Bronchial epithelial cell (primary cell): Measurements from ENCODE around the gene METTL24. TPM values are rescaled to one million over a fixed set of nuclear protein-coding genes. Genes with fewer than 3 reads are reported as not detected.

Experiments
- DNase-seq: peaks from one replicate; pipeline ENCODE4 v3.0.0-alpha.2; 2010; ENCODE audit warnings: low read depth
- FAIRE-seq: peaks from 2 replicates; lab custom pipeline; 2011; peaks lifted over from hg19 to GRCh38; lab: Jason Lieb, UNC
- H3K27me3 ChIP-seq: 2 replicates; pipeline ENCODE4 v1.5.1; 2011; ENCODE audit warnings: low read length; ENCODE audit not compliant: control insufficient read depth, insufficient read depth
- H3K36me3 ChIP-seq: 2 replicates; pipeline ENCODE4 v1.5.1; 2011; ENCODE audit warnings: low read length; ENCODE audit not compliant: control insufficient read depth, insufficient read depth
- H3K4me3 ChIP-seq: 2 replicates; pipeline ENCODE4 v1.5.1; 2011; ENCODE audit warnings: mild to moderate bottlenecking, low read depth, low read length, control low read depth
- total RNA-seq: library from RNA; depleted of rRNA; stranded (reverse); fragments of >200 nt; gene quantifications from 2 replicates; pipeline ENCODE4 v1.2.1, GENCODE V29; 2014
- TF ChIP-seq, protein P1 (sequence below): IDR thresholded peaks from 2 replicates; pipeline ENCODE4 v1.5.1; 2011; ENCODE audit warnings: mild to moderate bottlenecking, moderate library complexity, low read length, control low read depth, inconsistent platforms; ENCODE audit not compliant: insufficient read depth, severe bottlenecking

The METTL24 gene
- total RNA-seq, 1 donor from 2014 or later: not detected

DNA sequence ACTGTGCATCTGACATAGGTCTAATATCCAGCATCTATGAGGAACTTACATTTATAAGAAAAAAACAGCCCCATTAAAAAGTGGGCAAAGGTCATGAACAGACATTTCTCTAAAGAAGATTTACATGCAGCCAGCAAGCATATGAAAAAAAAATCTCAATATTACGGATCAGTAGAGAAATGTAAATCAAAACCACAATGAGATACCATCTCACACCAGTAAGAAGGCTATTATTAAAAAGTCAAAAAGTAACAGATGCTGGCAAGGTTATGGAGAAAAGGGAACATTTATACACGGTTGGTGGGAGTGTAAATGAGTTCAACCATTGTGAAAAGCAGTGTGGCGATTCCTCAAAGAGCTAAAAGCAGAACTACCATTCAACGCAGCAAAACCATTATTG lies 13.1 kb downstream of the METTL24 start:
- Histone ChIP-seq H3K27me3 (no peaks in the 10 kb centered on the region), H3K36me3 (no peaks in the 10 kb centered on the region), H3K4me3 (no peak overlapping the region)
- no peak for DNase-seq
- TF ChIP-seq, protein P1, sequence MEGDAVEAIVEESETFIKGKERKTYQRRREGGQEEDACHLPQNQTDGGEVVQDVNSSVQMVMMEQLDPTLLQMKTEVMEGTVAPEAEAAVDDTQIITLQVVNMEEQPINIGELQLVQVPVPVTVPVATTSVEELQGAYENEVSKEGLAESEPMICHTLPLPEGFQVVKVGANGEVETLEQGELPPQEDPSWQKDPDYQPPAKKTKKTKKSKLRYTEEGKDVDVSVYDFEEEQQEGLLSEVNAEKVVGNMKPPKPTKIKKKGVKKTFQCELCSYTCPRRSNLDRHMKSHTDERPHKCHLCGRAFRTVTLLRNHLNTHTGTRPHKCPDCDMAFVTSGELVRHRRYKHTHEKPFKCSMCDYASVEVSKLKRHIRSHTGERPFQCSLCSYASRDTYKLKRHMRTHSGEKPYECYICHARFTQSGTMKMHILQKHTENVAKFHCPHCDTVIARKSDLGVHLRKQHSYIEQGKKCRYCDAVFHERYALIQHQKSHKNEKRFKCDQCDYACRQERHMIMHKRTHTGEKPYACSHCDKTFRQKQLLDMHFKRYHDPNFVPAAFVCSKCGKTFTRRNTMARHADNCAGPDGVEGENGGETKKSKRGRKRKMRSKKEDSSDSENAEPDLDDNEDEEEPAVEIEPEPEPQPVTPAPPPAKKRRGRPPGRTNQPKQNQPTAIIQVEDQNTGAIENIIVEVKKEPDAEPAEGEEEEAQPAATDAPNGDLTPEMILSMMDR: no peak
- no peak for FAIRE-seq

DNA sequence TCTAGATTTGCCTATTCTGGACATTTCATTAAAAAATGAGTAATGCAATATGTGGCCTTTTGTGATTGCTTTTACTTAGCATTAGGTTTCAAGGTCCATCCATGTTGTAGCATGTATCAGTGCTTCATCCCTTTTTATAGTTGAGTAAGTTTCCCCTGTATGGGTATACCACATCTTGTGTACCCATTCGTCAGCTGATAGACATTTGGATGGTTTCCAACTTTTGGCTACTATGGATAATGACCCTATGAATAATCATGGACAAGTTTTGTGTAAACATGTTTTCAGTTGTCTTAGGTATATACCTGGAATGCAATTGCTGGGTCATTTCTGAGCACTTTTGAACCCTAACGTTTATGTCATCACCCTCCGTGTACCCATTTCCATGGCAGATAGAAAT lies 15.4 kb downstream of the METTL24 start:
- Histone ChIP-seq H3K36me3 (no peaks in the 10 kb centered on the region), H3K4me3 (no peak overlapping the region), H3K27me3 (no peaks in the 10 kb centered on the region)
- FAIRE-seq (no peak), DNase-seq (peak; percentile 74)
- TF ChIP-seq, protein P1: no peak

DNA sequence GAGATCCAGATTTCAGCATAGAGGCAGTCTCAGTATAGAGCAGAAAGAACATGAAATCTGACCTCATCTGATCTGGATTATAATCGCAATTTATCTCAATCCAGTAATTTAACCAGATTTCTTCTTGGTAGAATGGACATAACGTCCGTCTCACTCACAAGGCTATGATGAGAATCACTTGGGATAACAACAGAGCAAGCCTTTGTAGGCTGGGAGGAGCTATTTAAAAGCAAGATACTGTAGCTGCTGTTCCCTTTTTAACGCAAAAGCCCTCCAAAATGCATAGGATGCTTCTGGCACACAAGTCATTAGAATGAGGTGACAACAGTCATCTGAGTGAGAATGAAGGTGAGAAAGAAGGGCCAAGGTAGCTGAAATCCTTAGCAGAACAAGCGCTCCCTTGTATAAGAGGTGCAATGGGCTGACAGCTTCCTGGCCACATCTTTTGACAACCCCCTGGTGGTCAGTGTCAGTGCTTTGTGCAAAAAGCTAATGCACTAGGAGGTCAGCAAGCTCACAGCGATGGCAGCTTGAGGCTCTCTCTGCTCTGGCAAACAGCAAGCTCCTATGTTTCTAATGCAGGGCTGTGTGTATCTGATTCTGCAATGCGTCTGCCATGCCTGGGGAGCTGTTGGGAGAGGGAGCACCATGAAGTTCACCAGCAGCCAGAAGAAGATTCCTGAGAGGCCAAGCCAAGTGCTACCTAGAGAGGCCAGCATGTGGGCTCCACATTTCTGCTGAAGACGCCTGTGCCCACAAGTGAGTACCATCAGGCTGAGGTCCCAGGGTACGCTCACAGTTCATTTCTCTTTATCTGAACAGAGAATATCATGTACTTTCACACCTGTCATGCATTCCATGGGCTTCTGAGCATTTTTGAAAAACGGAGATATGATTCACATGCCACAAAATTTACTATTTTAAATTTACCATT lies 16.2 kb downstream of the METTL24 start:
- peak; percentile 50 for FAIRE-seq
- TF ChIP-seq, protein P1: peak; percentile 8
- no peaks in the 10 kb centered on the region for H3K27me3 ChIP-seq
- DNase-seq: no peak
- no peaks in the 10 kb centered on the region for H3K36me3 ChIP-seq
- H3K4me3 ChIP-seq: no peak overlapping the region

DNA sequence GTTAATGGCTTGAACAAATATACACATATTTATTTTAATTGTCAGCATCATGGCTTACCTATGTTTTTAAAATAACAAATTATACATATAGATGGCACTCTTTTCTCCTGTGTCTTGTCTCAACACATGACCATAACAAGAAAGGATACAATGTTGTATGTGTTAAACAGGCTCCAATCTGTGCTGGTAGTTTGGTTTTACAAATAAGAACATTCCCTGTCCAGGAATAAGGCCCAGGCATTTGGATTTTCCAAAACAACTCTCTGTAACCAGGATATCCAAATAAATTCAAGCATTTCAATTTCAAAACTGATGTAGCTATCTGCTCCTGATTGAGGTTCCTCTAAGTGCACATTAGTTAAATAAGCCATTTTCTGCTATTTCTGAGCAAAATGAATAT lies 17.1 kb downstream of the METTL24 start:
- no peaks in the 10 kb centered on the region for H3K27me3 ChIP-seq
- H3K36me3 ChIP-seq: no peaks in the 10 kb centered on the region
- H3K4me3 ChIP-seq: no peak overlapping the region
- no peak for DNase-seq
- no peak for FAIRE-seq
- TF ChIP-seq, protein P1: no peak

DNA sequence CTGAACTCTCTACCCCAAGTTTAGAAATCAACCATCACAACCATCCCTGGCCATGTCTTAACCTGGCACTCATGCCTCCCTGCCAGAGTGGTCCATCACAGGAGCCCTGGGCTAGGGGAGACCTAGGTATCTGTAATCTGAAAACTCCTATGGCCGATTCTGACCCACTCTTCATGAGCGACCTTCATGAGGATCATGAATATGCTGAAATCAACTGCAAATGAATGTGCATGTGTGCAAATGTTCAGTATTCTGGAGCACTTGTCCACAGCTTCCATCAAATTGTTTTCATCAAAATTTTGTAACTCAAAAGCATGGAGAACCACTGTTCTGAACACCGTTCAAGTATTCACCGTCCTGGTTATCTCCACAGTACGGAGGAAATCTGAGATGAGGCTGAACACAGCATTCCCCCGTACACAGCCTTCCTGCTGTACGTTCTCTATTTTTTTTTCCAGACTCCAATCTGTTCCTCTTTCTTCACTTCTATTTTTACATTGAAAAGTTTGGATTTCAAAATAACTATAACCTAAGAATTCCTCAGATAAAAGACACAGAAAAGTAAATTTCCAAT lies 17.7 kb downstream of the METTL24 start:
- Histone ChIP-seq H3K4me3 (no peak overlapping the region), H3K27me3 (no peaks in the 10 kb centered on the region), H3K36me3 (no peaks in the 10 kb centered on the region)
- FAIRE-seq (no peak), DNase-seq (no peak)
- TF ChIP-seq, protein P1: no peak
